Keratinocyte (primary cell): ENCODE data around the gene TMEM50B. TPM values are rescaled to one million over a fixed set of nuclear protein-coding genes. Genes with fewer than 3 reads are reported as not detected.
A peak's percentile ranks its signal among the peaks of the same experiment; 100 is the strongest.

ENCODE experiments used
- DNase-seq: peaks from one replicate; pipeline ENCODE4 v3.0.0-alpha.2; 2011; ENCODE audit warnings: low read depth, missing footprints, low spot score
- FAIRE-seq: peaks from 2 replicates; lab custom pipeline; 2011; peaks lifted over from hg19 to GRCh38; lab: Jason Lieb, UNC
- H2AFZ ChIP-seq: 2 replicates; pipeline ENCODE4 v1.6.0; 2012; ENCODE audit warnings: low read length, control low read depth, inconsistent platforms; ENCODE audit not compliant: control insufficient read depth
- H3K27ac ChIP-seq: 2 replicates; pipeline ENCODE4 v1.5.1; 2011; ENCODE audit warnings: low read length; ENCODE audit not compliant: control insufficient read depth, insufficient read depth
- H3K27me3 ChIP-seq: 3 replicates; pipeline ENCODE4 v1.6.0; 2011; ENCODE audit warnings: low read length; ENCODE audit not compliant: control insufficient read depth, insufficient read depth; ENCODE audit errors: extremely low read depth
- H3K36me3 ChIP-seq, 2 experiments: 2 replicates in 1 of 2; 3 replicates in 1 of 2; pipeline ENCODE4 v1.5.1; 2011; ENCODE audit warnings: low read length in 2 of 2, mild to moderate bottlenecking in 1 of 2; ENCODE audit not compliant: control insufficient read depth in 2 of 2, insufficient read depth in 2 of 2; ENCODE audit errors: extremely low read depth in 1 of 2
- H3K4me1 ChIP-seq: 3 replicates; pipeline ENCODE4 v1.5.1; 2011; ENCODE audit warnings: low read length; ENCODE audit not compliant: control insufficient read depth, insufficient read depth; ENCODE audit errors: extremely low read depth
- H3K4me2 ChIP-seq: 3 replicates; pipeline ENCODE4 v1.6.0; 2011; ENCODE audit warnings: low read depth, low read length; ENCODE audit not compliant: control insufficient read depth, insufficient read depth; ENCODE audit errors: extremely low read depth
- H3K4me3 ChIP-seq, 3 experiments: fragments of 200-600 bp in 1 of 3; sonication (generic) in 1 of 3; 2 replicates in 2 of 3; 3 replicates in 1 of 3; pipeline ENCODE4 v1.5.1; 2011 to 2016; ENCODE audit warnings: low read length in 3 of 3, mild to moderate bottlenecking in 3 of 3, control low read depth in 2 of 3, inconsistent platforms in 1 of 3, low read depth in 1 of 3, mixed read lengths in 1 of 3, mixed run types in 1 of 3, moderate library complexity in 1 of 3; ENCODE audit not compliant: control insufficient read depth in 2 of 3, insufficient read depth in 2 of 3; ENCODE audit errors: extremely low read depth in 1 of 3
- H3K79me2 ChIP-seq: 2 replicates; pipeline ENCODE4 v1.6.0; 2012; ENCODE audit warnings: low read length; ENCODE audit not compliant: control insufficient read depth, insufficient read depth
- H3K9ac ChIP-seq: 3 replicates; pipeline ENCODE4 v1.6.0; 2011; ENCODE audit warnings: low read length; ENCODE audit not compliant: control insufficient read depth, insufficient read depth; ENCODE audit errors: extremely low read depth
- H3K9me1 ChIP-seq: 3 replicates; pipeline ENCODE4 v1.6.0; 2011; ENCODE audit warnings: low read length; ENCODE audit not compliant: control insufficient read depth, insufficient read depth; ENCODE audit errors: extremely low read depth
- H3K9me3 ChIP-seq: 2 replicates; pipeline ENCODE4 v1.5.1; 2012; ENCODE audit warnings: low read depth, low read length; ENCODE audit not compliant: control insufficient read depth
- H4K20me1 ChIP-seq: 3 replicates; pipeline ENCODE4 v1.6.0; 2011; ENCODE audit warnings: low read length; ENCODE audit not compliant: control insufficient read depth, insufficient read depth; ENCODE audit errors: extremely low read depth
- CTCF ChIP-seq, 3 experiments: IDR thresholded peaks in 1 of 3; conservative IDR thresholded peaks in 1 of 3; optimal IDR thresholded peaks in 1 of 3; 2 replicates in 2 of 3; 3 replicates in 1 of 3; pipeline versions ENCODE3 to v1.5.1; 2011; ENCODE audit warnings: low read length in 3 of 3, mild to moderate bottlenecking in 3 of 3, moderate library complexity in 2 of 3, control low read depth in 1 of 3, inconsistent platforms in 1 of 3; ENCODE audit not compliant: insufficient read depth in 2 of 3; ENCODE audit errors: extremely low read depth in 1 of 3
- EZH2 ChIP-seq: IDR thresholded peaks from one replicate; pipeline ENCODE4 v1.6.1; 2012; ENCODE audit warnings: inconsistent platforms, mild to moderate bottlenecking, low read length, moderate library complexity
- dilution Hi-C: fragments of 300-500 bp; cut with MboI; formaldehyde crosslinking; loops from one replicate; pipeline ENCODE4 v1.7.0; 2020; ENCODE audit warnings: low sequenced_read_pairs; ENCODE audit not compliant: extremely low pct_ligation_motif_present
- polyA plus RNA-seq, 5 experiments: library from polyadenylated mRNA; depleted of rRNA in 3 of 5; stranded (reverse) in 3 of 5; stranded (forward) in 1 of 5; unstranded in 1 of 5; fragments of >200 nt; gene quantifications; 1 replicate in 1 of 5; 2 replicates in 3 of 5; 3 replicates in 1 of 5; pipeline versions ENCODE4 v1.2.1 to v1.2.3, GENCODE V29; 2011 to 2012; ENCODE audit warnings: missing spikeins in 2 of 5, low read depth in 1 of 5, low replicate concordance in 1 of 5

The TMEM50B gene
- polyA plus RNA-seq, 1 donor (not counting 4 experiments of a cell fraction or from before 2014, with no cell fraction given), result 39.7 TPM

- peak overlapping the region; percentile 98 for H3K9ac ChIP-seq
- peak overlapping the region; percentile 90 for H3K27ac ChIP-seq
- H2AFZ ChIP-seq, result no peak overlapping the region
- TF ChIP-seq CTCF (optimal IDR thresholded peaks at IDR 0.05 in 1 of 3, IDR thresholded peaks at IDR 0.05 in 1 of 3, conservative IDR thresholded peaks at IDR 0.05 in 1 of 3; ENCODE audit: extremely low read depth in 1 of 3, insufficient read depth in 2 of 3, low read length in 3 of 3) (no peak), EZH2 (no peak)
- H3K4me3 ChIP-seq, result peak overlapping the region; percentile 76 to 86 (median 84)
- dilution Hi-C loops, result no loop called here
- FAIRE-seq (no peak), DNase-seq (no peak)
- peak overlapping the region; percentile 92 for H3K4me2 ChIP-seq
- H3K9me1 ChIP-seq, result peaks cover 2% of the 10 kb centered on the region
- H3K27me3 ChIP-seq, result no peaks in the 10 kb centered on the region
- H3K79me2 ChIP-seq, result peaks cover 54% of the 10 kb centered on the region
- no peaks in the 10 kb centered on the region for H4K20me1 ChIP-seq
- peaks cover 26% of the 10 kb centered on the region for H3K4me1 ChIP-seq
- H3K36me3 ChIP-seq, result peaks cover 0 to 11% of the 10 kb centered on the region in 2 experiments
- no peaks in the 10 kb centered on the region for H3K9me3 ChIP-seq
These were observed 75.8 kb downstream of the TMEM50B start for GRCh38 chr21:33403786-33404585.

GRCh38 chr21:33403128-33403785, 76.5 kb downstream of the TMEM50B start, which contains the start of gene IFNGR2:
TSS of gene IFNGR2 (plus strand) at chr21:33403413. CDS start at chr21:33403544, 131 bp downstream.
- no peak for TF ChIP-seq CTCF (optimal IDR thresholded peaks at IDR 0.05 in 1 of 3, IDR thresholded peaks at IDR 0.05 in 1 of 3, conservative IDR thresholded peaks at IDR 0.05 in 1 of 3; ENCODE audit: extremely low read depth in 1 of 3, insufficient read depth in 2 of 3, low read length in 3 of 3)
- TF ChIP-seq EZH2, result no peak
- dilution Hi-C loops, result no loop called here
- Histone ChIP-seq H3K9me3 (no peaks in the 10 kb centered on the region), H3K4me3 (peak within 1 kb of the TSS; percentile 76 to 86 (median 84)), H3K36me3 (peaks cover 0 to 8% of the 10 kb centered on the region in 2 experiments), H3K9ac (peak within 1 kb of the TSS; percentile 98), H3K79me2 (peaks cover 48% of the 10 kb centered on the region), H3K4me1 (peaks cover 26% of the 10 kb centered on the region), H3K27me3 (no peaks in the 10 kb centered on the region), H3K4me2 (peak within 1 kb of the TSS; percentile 92), H3K9me1 (peaks cover 2% of the 10 kb centered on the region), H2AFZ (peak within 1 kb of the TSS; percentile 11), H3K27ac (peak within 1 kb of the TSS; percentile 90), H4K20me1 (no peaks in the 10 kb centered on the region)
- FAIRE-seq, result no peak
- DNase-seq, result no peak
